ENCODE measurements around the gene TMEM213. TPM values are rescaled to one million over a fixed set of nuclear protein-coding genes. Genes with fewer than 3 reads are reported as not detected.

The TMEM213 gene
- polyA plus RNA-seq, 1 donor from 2014 or later: not detected

- no peak for TF ChIP-seq POLR2AphosphoS5 (IDR thresholded peaks at IDR 0.05)
- TF ChIP-seq REST (IDR thresholded peaks at IDR 0.05; ENCODE audit: borderline replicate concordance): no peak
- TF ChIP-seq MXI1 (conservative IDR thresholded peaks at IDR 0.05; ENCODE audit: poor library complexity, severe bottlenecking): no peak
- TF ChIP-seq RAD21 (conservative IDR thresholded peaks at IDR 0.05): no peak
- TF ChIP-seq CTCF (IDR thresholded peaks at IDR 0.05; ENCODE audit: poor library complexity, severe bottlenecking): no peak
- TF ChIP-seq TAF1 (IDR thresholded peaks at IDR 0.05; ENCODE audit: low read depth): no peak
- no peak for TF ChIP-seq SMC3 (conservative IDR thresholded peaks at IDR 0.05; ENCODE audit: poor library complexity)
- no peak for TF ChIP-seq EP300 (conservative IDR thresholded peaks at IDR 0.05; ENCODE audit: poor library complexity, severe bottlenecking)
- TF ChIP-seq EZH2 (IDR thresholded peaks at IDR 0.05; ENCODE audit: borderline replicate concordance, insufficient read depth, low read length, poor library complexity, severe bottlenecking): no peak
- H3K27ac ChIP-seq (ENCODE audit: low read length): no peak overlapping the region
- no peak overlapping the region for H3K4me2 ChIP-seq (ENCODE audit: low read length)
- H2AFZ ChIP-seq (ENCODE audit: low read depth, low read length): no peak overlapping the region
- no peaks in the 10 kb centered on the region for H3F3A ChIP-seq (ENCODE audit: insufficient read depth, low read length, poor library complexity, severe bottlenecking)
- no peaks in the 10 kb centered on the region for H3K9me2 ChIP-seq (ENCODE audit: insufficient read depth, low read length)
- H3K79me2 ChIP-seq (replicated peaks; ENCODE audit: insufficient read depth, low read length): no peaks in the 10 kb centered on the region
- H3K4me3 ChIP-seq (ENCODE audit: low read length): no peak overlapping the region
- no peaks in the 10 kb centered on the region for H3K36me3 ChIP-seq (ENCODE audit: insufficient read depth, low read length)
- no peaks in the 10 kb centered on the region for H4K20me1 ChIP-seq (ENCODE audit: insufficient read depth)
- H3K9ac ChIP-seq (ENCODE audit: low read length): no peak overlapping the region
- H3K27me3 ChIP-seq (ENCODE audit: insufficient read depth, low read depth, low read length): no peaks in the 10 kb centered on the region
- H3K9me3 ChIP-seq (ENCODE audit: low read length): no peaks in the 10 kb centered on the region
Observed at GRCh38 chr7:138750901-138751464, 46.8 kb upstream of the TMEM213 start.

GRCh38 chr7:138752518-138753149, 45.2 kb upstream of the TMEM213 start:
- no peak overlapping the region for H3K4me2 ChIP-seq (ENCODE audit: low read length)
- H3K79me2 ChIP-seq (replicated peaks; ENCODE audit: insufficient read depth, low read length): no peaks in the 10 kb centered on the region
- no peak for TF ChIP-seq CTCF (IDR thresholded peaks at IDR 0.05; ENCODE audit: poor library complexity, severe bottlenecking)
- no peak for TF ChIP-seq EP300 (conservative IDR thresholded peaks at IDR 0.05; ENCODE audit: poor library complexity, severe bottlenecking)
- no peak for TF ChIP-seq REST (IDR thresholded peaks at IDR 0.05; ENCODE audit: borderline replicate concordance)
- TF ChIP-seq SMC3 (conservative IDR thresholded peaks at IDR 0.05; ENCODE audit: poor library complexity): no peak
- TF ChIP-seq RAD21 (conservative IDR thresholded peaks at IDR 0.05): no peak
- TF ChIP-seq MXI1 (conservative IDR thresholded peaks at IDR 0.05; ENCODE audit: poor library complexity, severe bottlenecking): no peak
- no peak for TF ChIP-seq EZH2 (IDR thresholded peaks at IDR 0.05; ENCODE audit: borderline replicate concordance, insufficient read depth, low read length, poor library complexity, severe bottlenecking)
- TF ChIP-seq TAF1 (IDR thresholded peaks at IDR 0.05; ENCODE audit: low read depth): no peak
- TF ChIP-seq POLR2AphosphoS5 (IDR thresholded peaks at IDR 0.05): no peak
- no peaks in the 10 kb centered on the region for H3K27me3 ChIP-seq (ENCODE audit: insufficient read depth, low read depth, low read length)
- H3K27ac ChIP-seq (ENCODE audit: low read length): no peak overlapping the region
- H3K4me3 ChIP-seq (ENCODE audit: low read length): no peak overlapping the region
- H3K9me3 ChIP-seq (ENCODE audit: low read length): no peaks in the 10 kb centered on the region
- H3F3A ChIP-seq (ENCODE audit: insufficient read depth, low read length, poor library complexity, severe bottlenecking): no peaks in the 10 kb centered on the region
- no peaks in the 10 kb centered on the region for H3K9me2 ChIP-seq (ENCODE audit: insufficient read depth, low read length)
- H3K36me3 ChIP-seq (ENCODE audit: insufficient read depth, low read length): no peaks in the 10 kb centered on the region
- no peak overlapping the region for H2AFZ ChIP-seq (ENCODE audit: low read depth, low read length)
- H3K9ac ChIP-seq (ENCODE audit: low read length): no peak overlapping the region
- H4K20me1 ChIP-seq (ENCODE audit: insufficient read depth): no peaks in the 10 kb centered on the region
